Colonic mucosa (tissue), 4 donors: Measurements from ENCODE around the gene CBR4. TPM values are rescaled to one million over a fixed set of nuclear protein-coding genes. Genes with fewer than 3 reads are reported as not detected.

Source experiments
- DNase-seq: peaks from one replicate; pipeline ENCODE4 v3.0.0-alpha.2; 2020
- H3K27ac ChIP-seq: fragments of 200-600 bp; one replicate; pipeline ENCODE4 v1.8.0; 2021
- H3K27me3 ChIP-seq: fragments of 200-600 bp; one replicate; pipeline ENCODE4 v1.8.0; 2021
- H3K36me3 ChIP-seq: fragments of 200-600 bp; one replicate; pipeline ENCODE4 v1.8.0; 2021
- H3K4me1 ChIP-seq: fragments of 200-600 bp; one replicate; pipeline ENCODE4 v1.8.0; 2021; ENCODE audit warnings: mild to moderate bottlenecking
- H3K4me3 ChIP-seq: fragments of 200-600 bp; one replicate; pipeline ENCODE4 v1.8.0; 2021
- H3K9ac ChIP-seq, 2 donors: one replicate each; pipeline ENCODE4 v1.7.0; 2013; ENCODE audit warnings: control low read depth in 2 of 2, low read depth in 2 of 2, low read length in 2 of 2
- H3K9me3 ChIP-seq: fragments of 200-600 bp; one replicate; pipeline ENCODE4 v1.8.0; 2021
- CTCF ChIP-seq: fragments of 200-600 bp; IDR thresholded peaks from one replicate; pipeline ENCODE4 v1.8.0; 2022; ENCODE audit warnings: antibody characterized with exemption, mild to moderate bottlenecking
- intact Hi-C: fragments of 100-400 bp; cut with DNase I; formaldehyde crosslinking; loops from one replicate; pipeline ENCODE4 v1.14.1; 2022
- total RNA-seq, 2 donors: library from RNA; stranded (reverse); fragmentation: NEBNext Ultra II Directional in 1 of 2; extraction: Animal tissue kit (Norgen Biotek cat#: 25700) in 1 of 2; gene quantifications; one replicate each; pipeline ENCODE4 v1.2.1, GENCODE V29; 2021
- donor health status: healthy.
- donor health status: DM: no; HTN: no; CAD: no.
- donor health status: DM: no; HTN: no; CAD: no.

CBR4 gene
- total RNA-seq, result 10 to 100 TPM; 25.1 to 28.6 TPM

GRCh38 chr4:169010125-169011023 lies at the start of gene CBR4:
CBR4 (minus strand) TSS chr4:169010255; CDS start chr4:169010089, 166 bp downstream.
- H3K9ac ChIP-seq, result peak within 1 kb of the TSS; percentile 86 to 96
- no peaks in the 10 kb centered on the region for H3K4me1 ChIP-seq
- H3K36me3 ChIP-seq, result no peaks in the 10 kb centered on the region
- TF ChIP-seq CTCF, result peak; percentile 26
- H3K4me3 ChIP-seq, result peak within 1 kb of the TSS; percentile 52
- DNase-seq, result peak; percentile 98
- H3K27me3 ChIP-seq, result no peaks in the 10 kb centered on the region
- peak within 1 kb of the TSS; percentile 96 for H3K27ac ChIP-seq
- intact Hi-C loops, result no loop called here
- H3K9me3 ChIP-seq, result no peaks in the 10 kb centered on the region

GRCh38 chr4:169059306-169060211 lies 49.5 kb upstream of the CBR4 start:
- Histone ChIP-seq H3K27ac (no peak overlapping the region), H3K4me1 (no peaks in the 10 kb centered on the region), H3K36me3 (no peaks in the 10 kb centered on the region), H3K27me3 (no peaks in the 10 kb centered on the region), H3K9me3 (no peaks in the 10 kb centered on the region), H3K9ac (no peak overlapping the region), H3K4me3 (no peak overlapping the region)
- intact Hi-C loops, result no loop called here
- TF ChIP-seq CTCF, result no peak
- no peak for DNase-seq

- Histone ChIP-seq H3K27ac (no peak overlapping the region), H3K4me3 (no peak overlapping the region), H3K36me3 (no peaks in the 10 kb centered on the region), H3K4me1 (no peaks in the 10 kb centered on the region), H3K9ac (no peak overlapping the region), H3K9me3 (no peaks in the 10 kb centered on the region), H3K27me3 (no peaks in the 10 kb centered on the region)
- DNase-seq, result no peak
- no peak for TF ChIP-seq CTCF
- intact Hi-C loops, result no loop called here
These were observed 48.3 kb upstream of the CBR4 start for GRCh38 chr4:169058312-169058711.

- Histone ChIP-seq H3K4me3 (no peak overlapping the region), H3K4me1 (no peaks in the 10 kb centered on the region), H3K27me3 (no peaks in the 10 kb centered on the region), H3K9ac (no peak overlapping the region), H3K36me3 (no peaks in the 10 kb centered on the region), H3K9me3 (no peaks in the 10 kb centered on the region), H3K27ac (no peak overlapping the region)
- DNase-seq, result no peak
- TF ChIP-seq CTCF, result no peak
- intact Hi-C loops, result no loop called here
These were observed 44.8 kb upstream of the CBR4 start for GRCh38 chr4:169054879-169055278.

- Histone ChIP-seq H3K9ac (no peak overlapping the region), H3K27me3 (no peaks in the 10 kb centered on the region)
These were observed 42.5 kb upstream of the CBR4 start for GRCh38 chr4:169052594-169052945.

More at GRCh38 chr4:169052594-169052945, 42.5 kb upstream of the CBR4 start:
- no peak for DNase-seq
- Histone ChIP-seq H3K4me1 (no peaks in the 10 kb centered on the region), H3K27ac (no peak overlapping the region), H3K9me3 (no peaks in the 10 kb centered on the region), H3K36me3 (no peaks in the 10 kb centered on the region), H3K4me3 (no peak overlapping the region)
- intact Hi-C loops, result no loop called here
- TF ChIP-seq CTCF, result no peak
